VCaP (cell line): ENCODE data around the gene CUL2.
"Not testable (repeated sequence)": the region's sequence is repeated elsewhere in the genome, so short reads cannot be mapped to it uniquely, and the experiment has no call there.

Experiments
- H3K27ac ChIP-seq: fragments of 450-650 bp; 2 replicates; pipeline ENCODE4 v1.5.1; 2017
- CTCF ChIP-seq: fragments of 450-650 bp; conservative IDR thresholded peaks from 2 replicates; pipeline ENCODE4 v1.5.1; 2017; ENCODE audit warnings: mild to moderate bottlenecking, moderate library complexity

The CUL2 gene

DNA sequence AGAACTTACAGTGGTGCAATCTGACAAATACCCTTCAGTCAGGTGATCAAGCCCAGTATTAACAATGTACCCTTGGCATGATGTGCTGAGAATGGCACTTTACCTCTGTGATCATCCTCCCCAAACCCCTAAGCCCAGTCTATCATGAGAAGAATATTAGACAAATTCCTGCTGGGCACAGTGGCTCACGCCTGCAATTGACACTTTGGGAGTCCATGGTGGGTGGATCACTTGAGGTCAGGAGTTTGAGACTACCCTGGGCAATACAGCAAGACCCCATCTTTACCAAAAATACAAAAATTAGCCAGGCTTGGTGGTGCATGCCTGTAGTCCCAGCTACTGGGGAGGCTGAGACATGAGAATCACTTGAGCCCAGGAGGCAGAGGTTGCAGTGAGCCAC lies 7.4 kb upstream of the CUL2 start:
- H3K27ac ChIP-seq = no peak overlapping the region
- TF ChIP-seq CTCF = no peak

- H3K27ac ChIP-seq = no peak overlapping the region
- no peak for TF ChIP-seq CTCF
These were observed 6.2 kb upstream of the CUL2 start for GRCh38 chr10:35096312-35096711.

GRCh38 chr10:35092851-35093250 lies 2.7 kb upstream of the CUL2 start:
- TF ChIP-seq CTCF = no peak
- no peak overlapping the region for H3K27ac ChIP-seq

- H3K27ac ChIP-seq = no peak overlapping the region
- TF ChIP-seq CTCF = no peak
These were observed 2.1 kb upstream of the CUL2 start for GRCh38 chr10:35091994-35092790.

GRCh38 chr10:35089611-35090161 lies 455 bp downstream of the CUL2 start:
- H3K27ac ChIP-seq = peak overlapping the region; percentile 82
- TF ChIP-seq CTCF = no peak

DNA sequence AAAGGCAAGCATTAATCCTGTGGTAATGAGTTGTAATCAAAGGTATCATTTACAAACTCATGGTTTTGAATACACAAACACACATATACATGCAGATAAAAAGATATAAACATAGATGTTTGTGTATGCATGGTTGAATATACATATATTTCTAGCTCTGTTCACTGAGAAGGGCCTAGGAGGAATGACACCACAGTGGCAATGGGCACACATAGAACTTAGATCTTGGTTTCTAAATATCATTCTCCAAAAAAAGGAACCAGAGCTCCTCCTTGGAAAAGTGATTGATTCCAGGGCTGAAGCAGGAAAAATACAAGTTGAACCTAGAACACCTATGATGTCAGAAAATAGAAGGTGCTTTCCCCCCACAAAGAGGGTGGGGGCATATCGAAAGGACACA lies 6.9 kb downstream of the CUL2 start:
- TF ChIP-seq CTCF = no peak
- H3K27ac ChIP-seq = no peak overlapping the region

- not testable (repeated sequence) for H3K27ac ChIP-seq
These were observed 9.9 kb downstream of the CUL2 start for GRCh38 chr10:35080261-35080660.

- TF ChIP-seq CTCF = no peak
These were observed 10.4 kb downstream of the CUL2 start for GRCh38 chr10:35079763-35080162.

More at GRCh38 chr10:35079763-35080162, 10.4 kb downstream of the CUL2 start:
- no peak overlapping the region for H3K27ac ChIP-seq
